Omental fat pad (tissue), 4 donors: ENCODE measurements around the gene NIPBL. TPM values are rescaled to one million over a fixed set of nuclear protein-coding genes. Genes with fewer than 3 reads are reported as not detected.

Experiments
- ATAC-seq: fragments of 150-250 bp; one replicate; pipeline ENCODE4 v1.9.1; 2016; ENCODE audit warnings: mild to moderate bottlenecking, moderate library complexity; ENCODE audit not compliant: low FRiP score
- DNase-seq: peaks from one replicate; pipeline ENCODE4 v3.0.0-alpha.2; 2019; ENCODE audit warnings: low spot score
- total RNA-seq, 4 donors: library from RNA; depleted of rRNA; stranded (reverse); fragments of >200 nt; gene quantifications; one replicate each; pipeline ENCODE4 v1.1.0, GENCODE V29; 2016
- TF ChIP-seq, protein P1 (sequence below), 3 donors: fragments of 450-650 bp; IDR thresholded peaks; one replicate each; pipeline ENCODE4 v1.5.1; 2016 to 2017; ENCODE audit warnings: antibody characterized with exemption in 3 of 3, mild to moderate bottlenecking in 3 of 3, moderate library complexity in 2 of 3

NIPBL gene, protein sequence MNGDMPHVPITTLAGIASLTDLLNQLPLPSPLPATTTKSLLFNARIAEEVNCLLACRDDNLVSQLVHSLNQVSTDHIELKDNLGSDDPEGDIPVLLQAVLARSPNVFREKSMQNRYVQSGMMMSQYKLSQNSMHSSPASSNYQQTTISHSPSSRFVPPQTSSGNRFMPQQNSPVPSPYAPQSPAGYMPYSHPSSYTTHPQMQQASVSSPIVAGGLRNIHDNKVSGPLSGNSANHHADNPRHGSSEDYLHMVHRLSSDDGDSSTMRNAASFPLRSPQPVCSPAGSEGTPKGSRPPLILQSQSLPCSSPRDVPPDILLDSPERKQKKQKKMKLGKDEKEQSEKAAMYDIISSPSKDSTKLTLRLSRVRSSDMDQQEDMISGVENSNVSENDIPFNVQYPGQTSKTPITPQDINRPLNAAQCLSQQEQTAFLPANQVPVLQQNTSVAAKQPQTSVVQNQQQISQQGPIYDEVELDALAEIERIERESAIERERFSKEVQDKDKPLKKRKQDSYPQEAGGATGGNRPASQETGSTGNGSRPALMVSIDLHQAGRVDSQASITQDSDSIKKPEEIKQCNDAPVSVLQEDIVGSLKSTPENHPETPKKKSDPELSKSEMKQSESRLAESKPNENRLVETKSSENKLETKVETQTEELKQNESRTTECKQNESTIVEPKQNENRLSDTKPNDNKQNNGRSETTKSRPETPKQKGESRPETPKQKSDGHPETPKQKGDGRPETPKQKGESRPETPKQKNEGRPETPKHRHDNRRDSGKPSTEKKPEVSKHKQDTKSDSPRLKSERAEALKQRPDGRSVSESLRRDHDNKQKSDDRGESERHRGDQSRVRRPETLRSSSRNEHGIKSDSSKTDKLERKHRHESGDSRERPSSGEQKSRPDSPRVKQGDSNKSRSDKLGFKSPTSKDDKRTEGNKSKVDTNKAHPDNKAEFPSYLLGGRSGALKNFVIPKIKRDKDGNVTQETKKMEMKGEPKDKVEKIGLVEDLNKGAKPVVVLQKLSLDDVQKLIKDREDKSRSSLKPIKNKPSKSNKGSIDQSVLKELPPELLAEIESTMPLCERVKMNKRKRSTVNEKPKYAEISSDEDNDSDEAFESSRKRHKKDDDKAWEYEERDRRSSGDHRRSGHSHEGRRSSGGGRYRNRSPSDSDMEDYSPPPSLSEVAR (N-terminal part only)
- 10 to 100 TPM; 47.9 to 64.2 (median 54.3) TPM for total RNA-seq

DNA sequence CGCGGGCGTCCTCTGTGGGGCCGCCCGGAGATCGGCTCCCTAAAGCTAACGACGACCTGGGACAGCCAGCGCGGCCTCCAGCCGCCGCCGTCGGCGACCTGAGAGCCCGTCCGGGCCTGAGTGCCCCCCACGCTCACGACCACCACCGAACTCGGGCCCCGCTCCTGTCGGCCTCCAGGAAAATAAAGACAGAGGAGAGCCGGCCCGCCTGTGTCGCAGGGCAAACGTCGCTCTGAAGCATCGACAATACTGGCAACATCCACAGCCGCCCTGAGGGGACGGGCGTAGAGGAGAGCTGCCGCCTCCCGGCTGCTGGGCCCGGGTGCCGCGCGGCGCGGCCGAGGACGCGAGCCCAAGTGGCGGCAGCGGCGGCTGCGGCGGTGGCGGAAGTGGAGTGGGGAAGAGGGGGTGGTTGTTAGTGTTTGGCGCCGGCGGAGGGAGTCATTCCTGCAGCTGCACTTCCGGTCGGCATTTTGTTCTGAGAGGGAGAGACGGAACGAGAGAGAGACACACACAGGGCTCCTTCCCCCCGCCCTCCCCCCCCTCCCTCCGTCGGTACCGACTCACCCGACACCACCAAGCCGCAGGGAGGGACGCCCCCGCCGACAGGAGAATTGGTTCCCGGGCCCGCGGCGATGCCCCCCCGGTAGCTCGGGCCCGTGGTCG, at the start of gene NIPBL:
Gene NIPBL (plus strand): TSS at position 471 of the 666 bp plus-strand sequence. CDS start 76,928 bp downstream, outside the sequence.
- ATAC-seq (peak; percentile 87), DNase-seq (peak; percentile 66)
- TF ChIP-seq, protein P1, sequence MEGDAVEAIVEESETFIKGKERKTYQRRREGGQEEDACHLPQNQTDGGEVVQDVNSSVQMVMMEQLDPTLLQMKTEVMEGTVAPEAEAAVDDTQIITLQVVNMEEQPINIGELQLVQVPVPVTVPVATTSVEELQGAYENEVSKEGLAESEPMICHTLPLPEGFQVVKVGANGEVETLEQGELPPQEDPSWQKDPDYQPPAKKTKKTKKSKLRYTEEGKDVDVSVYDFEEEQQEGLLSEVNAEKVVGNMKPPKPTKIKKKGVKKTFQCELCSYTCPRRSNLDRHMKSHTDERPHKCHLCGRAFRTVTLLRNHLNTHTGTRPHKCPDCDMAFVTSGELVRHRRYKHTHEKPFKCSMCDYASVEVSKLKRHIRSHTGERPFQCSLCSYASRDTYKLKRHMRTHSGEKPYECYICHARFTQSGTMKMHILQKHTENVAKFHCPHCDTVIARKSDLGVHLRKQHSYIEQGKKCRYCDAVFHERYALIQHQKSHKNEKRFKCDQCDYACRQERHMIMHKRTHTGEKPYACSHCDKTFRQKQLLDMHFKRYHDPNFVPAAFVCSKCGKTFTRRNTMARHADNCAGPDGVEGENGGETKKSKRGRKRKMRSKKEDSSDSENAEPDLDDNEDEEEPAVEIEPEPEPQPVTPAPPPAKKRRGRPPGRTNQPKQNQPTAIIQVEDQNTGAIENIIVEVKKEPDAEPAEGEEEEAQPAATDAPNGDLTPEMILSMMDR (IDR thresholded peaks at IDR 0.05), result no peak

DNA sequence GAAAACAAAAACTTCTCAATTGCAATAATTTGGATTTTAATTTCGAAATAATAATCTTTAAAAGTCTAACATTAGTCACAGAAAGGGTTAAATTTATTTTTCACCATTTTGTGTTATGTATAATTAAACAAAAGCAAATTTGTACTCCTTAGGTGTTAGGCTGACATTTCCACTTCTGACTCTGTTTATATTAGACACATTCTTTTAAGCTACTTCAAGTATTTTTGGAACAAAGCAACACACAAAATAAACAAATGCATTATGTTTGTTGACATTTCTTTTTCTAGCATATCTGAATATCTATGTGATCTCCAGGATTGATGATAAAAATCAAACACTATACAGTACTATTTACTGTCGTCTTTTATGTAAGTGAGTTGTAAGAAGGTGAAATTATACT, 44.3 kb upstream of the NIPBL start:
- DNase-seq (no peak), ATAC-seq (no peak)
- TF ChIP-seq, protein P1 (IDR thresholded peaks at IDR 0.05), result no peak

DNA sequence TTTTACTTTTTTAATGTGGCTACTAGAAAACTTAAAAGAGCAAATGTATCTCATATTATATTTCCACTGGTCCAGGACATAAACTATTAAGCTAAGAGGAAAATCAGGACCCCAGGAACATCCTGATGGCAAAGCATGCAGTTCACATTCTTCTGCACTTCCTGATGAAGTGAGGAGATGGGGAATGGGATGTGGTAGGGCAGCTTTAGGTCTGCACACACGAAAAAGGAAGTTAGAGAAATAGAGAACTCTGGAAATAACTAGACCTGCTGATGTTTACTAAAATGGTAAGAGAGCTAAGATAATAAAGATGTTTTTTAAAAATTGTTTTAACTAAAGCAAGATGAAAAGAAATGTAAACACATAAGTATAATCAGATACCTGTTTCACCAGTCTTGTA, 39.7 kb upstream of the NIPBL start:
- TF ChIP-seq, protein P1 (IDR thresholded peaks at IDR 0.05), result no peak
- no peak for ATAC-seq
- no peak for DNase-seq

GRCh38 chr5:36839489-36840476, 36.8 kb upstream of the NIPBL start:
- TF ChIP-seq, protein P1 (IDR thresholded peaks at IDR 0.05), result no peak
- DNase-seq (no peak), ATAC-seq (no peak)

- ATAC-seq, result no peak
- no peak for DNase-seq
- TF ChIP-seq, protein P1 (IDR thresholded peaks at IDR 0.05), result no peak
Measured at GRCh38 chr5:36841677-36842076, 34.9 kb upstream of the NIPBL start.
